GM12878 (cell line): ENCODE measurements around the gene GALNT18. TPM values are rescaled to one million over a fixed set of nuclear protein-coding genes. Genes with fewer than 3 reads are reported as not detected.

Experiments
- ATAC-seq: fragments of 200-7000 bp; cut with Tn5 transposase; 3 replicates; pipeline ENCODE4 v1.9.1; 2020; ENCODE audit warnings: mild to moderate bottlenecking, moderate library complexity
- BruUV-seq: library from RNA; stranded (reverse); fragments of 400-500 nt; replicated peaks from 2 replicates; lab custom pipeline; 2021; lab: Mats Ljungman, UMichigan
- CTCF ChIA-PET: fragments of 300-600 bp; sonication (Branson Sonifier 250); formaldehyde crosslinking; extraction: SDS; loops from one replicate; lab custom pipeline; 2021; ENCODE audit warnings: inconsistent platforms; lab: Yijun Ruan, JAX
- POLR2A ChIA-PET: fragments of 350-600 bp; formaldehyde crosslinking; extraction: SDS; loops from one replicate; lab custom pipeline; 2021; ENCODE audit warnings: inconsistent platforms; lab: Charles Lee
- RAD21 ChIA-PET: fragments of 300-600 bp; sonication (Branson Sonifier 250); formaldehyde crosslinking; loops from one replicate; lab custom pipeline; 2023; ENCODE audit warnings: antibody characterized with exemption; ENCODE audit not compliant: unreplicated experiment; lab: Charles Lee
- SMC1A ChIA-PET: fragments of 300-600 bp; sonication (Branson Sonifier 250); formaldehyde crosslinking; loops from one replicate; lab custom pipeline; 2023; ENCODE audit not compliant: unreplicated experiment, uncharacterized antibody; lab: Charles Lee
- DNase-seq: peaks from one replicate; pipeline ENCODE4 v3.0.0-alpha.2; 2011; ENCODE audit warnings: low read depth, low spot score
- FAIRE-seq: peaks from 3 replicates; lab custom pipeline; 2011; peaks lifted over from hg19 to GRCh38; lab: Jason Lieb, UNC
- H2AFZ ChIP-seq: 2 replicates; pipeline ENCODE4 v1.6.0; 2011; ENCODE audit warnings: low read depth, low read length, control low read depth; ENCODE audit not compliant: control insufficient read depth
- H3K27ac ChIP-seq: 2 replicates; pipeline ENCODE4 v1.5.1; 2011; ENCODE audit warnings: control low read depth; ENCODE audit not compliant: control insufficient read depth, insufficient read depth
- H3K27me3 ChIP-seq, 2 experiments: replicated peaks in 1 of 2; 2 replicates each; pipeline versions ENCODE4 v1.6.0 to v1.6.1; 2011; ENCODE audit warnings: low read length in 1 of 2; ENCODE audit not compliant: control insufficient read depth in 2 of 2, insufficient read depth in 2 of 2
- H3K36me3 ChIP-seq, 2 experiments: 2 replicates each; pipeline ENCODE4 v1.5.1; 2011; ENCODE audit warnings: low read length in 1 of 2; ENCODE audit not compliant: control insufficient read depth in 2 of 2, insufficient read depth in 2 of 2
- H3K4me1 ChIP-seq: 2 replicates; pipeline ENCODE4 v1.6.1; 2011; ENCODE audit warnings: mild to moderate bottlenecking, low read length, moderate library complexity, mixed read lengths; ENCODE audit not compliant: control insufficient read depth, insufficient read depth
- H3K4me2 ChIP-seq: 2 replicates; pipeline ENCODE4 v1.6.0; 2011; ENCODE audit warnings: control low read depth; ENCODE audit not compliant: control insufficient read depth, insufficient read depth
- H3K4me3 ChIP-seq: fragments of 200-600 bp; sonication (generic); 2 replicates; pipeline ENCODE4 v1.5.1; 2016
- H3K79me2 ChIP-seq: 2 replicates; pipeline ENCODE4 v1.6.0; 2011; ENCODE audit warnings: low read length; ENCODE audit not compliant: control insufficient read depth, insufficient read depth
- H3K9ac ChIP-seq: 2 replicates; pipeline ENCODE4 v1.8.0; 2011; ENCODE audit warnings: low read length, control low read depth, mixed read lengths; ENCODE audit not compliant: control insufficient read depth, insufficient read depth
- H3K9me3 ChIP-seq: replicated peaks from 3 replicates; pipeline ENCODE4 v1.5.1; 2011; ENCODE audit warnings: mild to moderate bottlenecking, low read length; ENCODE audit not compliant: control insufficient read depth, insufficient read depth
- H4K20me1 ChIP-seq: 2 replicates; pipeline ENCODE4 v1.6.0; 2011; ENCODE audit not compliant: control insufficient read depth, insufficient read depth
- ESRRA ChIP-seq: IDR thresholded peaks from 2 replicates; pipeline ENCODE4 v1.6.1; 2012; ENCODE audit warnings: mild to moderate bottlenecking, low read length, improper control_type of control experiment
- HDAC2 ChIP-seq: fragments of 200-600 bp; sonication (generic); IDR thresholded peaks from 2 replicates; pipeline ENCODE4 v1.6.1; 2017
- JUNB ChIP-seq: IDR thresholded peaks from 2 replicates; pipeline ENCODE4 v1.6.1; 2016; ENCODE audit warnings: antibody characterized with exemption, mild to moderate bottlenecking
- LARP7 ChIP-seq: fragments of 450-650 bp; IDR thresholded peaks from 2 replicates; pipeline ENCODE4 v1.6.1; 2017; ENCODE audit warnings: mild to moderate bottlenecking
- NR2F1 ChIP-seq: fragments of 450-650 bp; conservative IDR thresholded peaks from 2 replicates; pipeline ENCODE4 v1.6.1; 2017; ENCODE audit warnings: mild to moderate bottlenecking
- RELB ChIP-seq: fragments of 450-650 bp; IDR thresholded peaks from 2 replicates; pipeline ENCODE4 v1.6.1; 2017; ENCODE audit warnings: low read depth, mild to moderate bottlenecking, moderate library complexity
- SMARCA5 ChIP-seq: fragments of 450-650 bp; IDR thresholded peaks from 2 replicates; pipeline ENCODE4 v1.6.1; 2017; ENCODE audit warnings: mild to moderate bottlenecking
- SPI1 ChIP-seq: IDR thresholded peaks from 2 replicates; pipeline ENCODE4 v1.6.1; 2011; ENCODE audit warnings: low read depth, mild to moderate bottlenecking, low read length, moderate library complexity, borderline replicate concordance; ENCODE audit not compliant: insufficient read depth
- STAT1 ChIP-seq: fragments of 450-650 bp; conservative IDR thresholded peaks from 2 replicates; pipeline ENCODE4 v1.6.1; 2014; ENCODE audit warnings: antibody characterized with exemption, mild to moderate bottlenecking
- TAF1 ChIP-seq: IDR thresholded peaks from 2 replicates; pipeline ENCODE4 v1.6.1; 2011; ENCODE audit warnings: mild to moderate bottlenecking, low read depth, low read length, borderline replicate concordance
- ZNF217 ChIP-seq: fragments of 450-650 bp; IDR thresholded peaks from 2 replicates; pipeline ENCODE4 v1.6.1; 2017; ENCODE audit warnings: antibody characterized with exemption, mild to moderate bottlenecking
- ZZZ3 ChIP-seq: IDR thresholded peaks from 2 replicates; pipeline ENCODE4 v1.6.1; 2011; ENCODE audit warnings: low read depth; ENCODE audit not compliant: control insufficient read depth, insufficient read length
- WGBS: methylation state at CpG from one replicate; pipeline ENCODE4 v1.1.6; 2016; ENCODE audit warnings: low lambda C conversion rate; ENCODE audit not compliant: insufficient replicate concordance, insufficient coverage; ENCODE audit errors: missing lambda C conversion rate; 5-methylcytosine and 5-hydroxymethylcytosine counted together
- in situ Hi-C: fragments of 300-500 bp; cut with MboI; formaldehyde crosslinking; loops from 9 replicates; pipeline ENCODE4 v1.14.3; 2018; ENCODE audit warnings: mixed read lengths
- intact Hi-C: fragments of 100-400 bp; cut with micrococcal nuclease; formaldehyde crosslinking; loops from one replicate; pipeline ENCODE4 v1.14.2; 2022; ENCODE audit not compliant: unreplicated experiment
- polyA plus RNA-seq, 11 experiments: library from polyadenylated mRNA; depleted of rRNA in 4 of 11; unstranded in 6 of 11; stranded (reverse) in 5 of 11; fragments of >200 nt; fragmentation: Nextera tagmentation in 4 of 11; fragmentation: Illumina TruSeq in 1 of 11; extraction: Ambion mirVana in 4 of 11; extraction: Trizol in 1 of 11; gene quantifications; 1 replicate in 1 of 11; 2 replicates in 10 of 11; pipeline versions ENCODE4 v1.2.1 to v1.2.3, GENCODE V29; 2011 to 2016; ENCODE audit warnings: inconsistent platforms in 2 of 11, missing spikeins in 2 of 11, low read depth in 1 of 11
- total RNA-seq, 4 experiments: library from RNA; depleted of rRNA in 3 of 4; stranded (reverse); fragments of >200 nt in 3 of 4; fragmentation: Illumina TruSeq in 1 of 4; extraction: Trizol in 1 of 4; gene quantifications; 2 replicates each; pipeline versions ENCODE4 v1.2.1 to v1.2.3, GENCODE V29; 2013 to 2021

The GALNT18 gene
- total and polyA plus RNA-seq, 10 of the 15 experiments (the other 5 are each of a cell fraction or from before 2014, with no cell fraction given) = 1.2 to 14.2 (median 6.3) TPM

GRCh38 chr11:11384829-11385228, 237.0 kb downstream of the GALNT18 start:
- BruUV-seq = no TSS peak
- no peak overlapping the region for H3K4me3 ChIP-seq
- intact Hi-C loops (loop anchor here (5.0 kb wide), 1 partner anchor 377 kb away; no protein-coding TSS in a partner anchor), in situ Hi-C loops (no loop called here)
- H3K36me3 ChIP-seq = no peaks in the 10 kb centered on the region; a peak in 1 of 4 replicates
- ChIA-PET SMC1A (interaction anchor here (0.7 to 0.8 kb wide), 2 partner anchors 16 to 235 kb away, joined by 3 to 4 read pairs; no protein-coding TSS in a partner anchor), RAD21 (no interaction called here), CTCF (no interaction called here), POLR2A (no interaction called here)
- ATAC-seq (no peak), DNase-seq (no peak), FAIRE-seq (no peak)
- H3K27ac ChIP-seq = no peak overlapping the region
- no peaks in the 10 kb centered on the region for H3K4me1 ChIP-seq
- H4K20me1 ChIP-seq = no peaks in the 10 kb centered on the region
- H3K9me3 ChIP-seq = no peaks in the 10 kb centered on the region
- no peaks in the 10 kb centered on the region for H3K27me3 ChIP-seq
- H3K4me2 ChIP-seq = no peak overlapping the region
- H3K9ac ChIP-seq = no peak overlapping the region
- TF ChIP-seq HDAC2 = no peak
- TF ChIP-seq JUNB = no peak
- TF ChIP-seq STAT1 = no peak
- no peak for TF ChIP-seq SMARCA5
- TF ChIP-seq NR2F1 = no peak
- no peak for TF ChIP-seq SPI1
- TF ChIP-seq ESRRA = no peak
- TF ChIP-seq ZZZ3 = no peak
- no peak for TF ChIP-seq ZNF217
- no peak for TF ChIP-seq RELB
- no peak for TF ChIP-seq LARP7
- TF ChIP-seq TAF1 = no peak
- H3K79me2 ChIP-seq = no peaks in the 10 kb centered on the region
- 7% methylated on average over 2 of the region's 2 CpGs for WGBS
- H2AFZ ChIP-seq = no peak overlapping the region
